ENCODE data around the gene FHIT.
"Not testable (repeated sequence)": the region's sequence is repeated elsewhere in the genome, so short reads cannot be mapped to it uniquely, and the experiment has no call there.

Gene FHIT

DNA sequence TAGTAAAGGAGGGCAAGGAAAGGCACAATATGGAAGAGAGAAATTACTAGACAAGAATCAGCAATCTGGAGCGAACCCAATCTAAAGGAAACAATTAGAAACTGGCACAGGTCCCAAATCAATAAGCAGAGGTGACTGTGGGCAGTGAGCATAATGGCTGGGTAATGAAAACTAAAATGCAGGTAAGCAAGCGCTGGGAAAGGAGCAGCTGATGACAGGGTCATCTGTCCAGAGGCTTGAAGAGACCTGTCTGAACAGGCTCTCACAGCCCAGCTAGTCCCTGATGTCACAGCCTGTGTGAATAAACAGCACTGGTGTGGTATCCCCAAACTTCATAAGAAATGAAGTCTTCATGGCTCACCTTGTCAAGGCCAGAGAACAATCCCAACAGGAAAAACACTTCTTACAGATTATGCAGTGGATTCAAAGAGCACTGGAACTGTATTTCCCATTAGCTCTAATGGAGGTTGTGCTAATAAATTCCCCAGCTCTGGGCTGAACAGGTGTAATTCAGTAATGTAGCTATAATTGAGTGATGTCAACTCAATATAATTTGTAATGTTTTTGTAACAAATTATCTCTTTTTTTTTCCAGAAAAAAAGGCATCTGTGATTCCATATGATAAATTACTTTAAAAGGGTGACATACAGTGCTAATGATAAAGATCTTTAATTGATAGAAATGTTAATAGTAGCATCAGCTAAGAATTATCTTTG, 197.3 kb downstream of the FHIT start:
- no peak for DNase-seq
- TF ChIP-seq, protein P1, sequence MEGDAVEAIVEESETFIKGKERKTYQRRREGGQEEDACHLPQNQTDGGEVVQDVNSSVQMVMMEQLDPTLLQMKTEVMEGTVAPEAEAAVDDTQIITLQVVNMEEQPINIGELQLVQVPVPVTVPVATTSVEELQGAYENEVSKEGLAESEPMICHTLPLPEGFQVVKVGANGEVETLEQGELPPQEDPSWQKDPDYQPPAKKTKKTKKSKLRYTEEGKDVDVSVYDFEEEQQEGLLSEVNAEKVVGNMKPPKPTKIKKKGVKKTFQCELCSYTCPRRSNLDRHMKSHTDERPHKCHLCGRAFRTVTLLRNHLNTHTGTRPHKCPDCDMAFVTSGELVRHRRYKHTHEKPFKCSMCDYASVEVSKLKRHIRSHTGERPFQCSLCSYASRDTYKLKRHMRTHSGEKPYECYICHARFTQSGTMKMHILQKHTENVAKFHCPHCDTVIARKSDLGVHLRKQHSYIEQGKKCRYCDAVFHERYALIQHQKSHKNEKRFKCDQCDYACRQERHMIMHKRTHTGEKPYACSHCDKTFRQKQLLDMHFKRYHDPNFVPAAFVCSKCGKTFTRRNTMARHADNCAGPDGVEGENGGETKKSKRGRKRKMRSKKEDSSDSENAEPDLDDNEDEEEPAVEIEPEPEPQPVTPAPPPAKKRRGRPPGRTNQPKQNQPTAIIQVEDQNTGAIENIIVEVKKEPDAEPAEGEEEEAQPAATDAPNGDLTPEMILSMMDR (IDR thresholded peaks at IDR 0.05; ENCODE audit: low read depth, low read length): no peak
- no peaks in the 10 kb centered on the region for H3K36me3 ChIP-seq

DNA sequence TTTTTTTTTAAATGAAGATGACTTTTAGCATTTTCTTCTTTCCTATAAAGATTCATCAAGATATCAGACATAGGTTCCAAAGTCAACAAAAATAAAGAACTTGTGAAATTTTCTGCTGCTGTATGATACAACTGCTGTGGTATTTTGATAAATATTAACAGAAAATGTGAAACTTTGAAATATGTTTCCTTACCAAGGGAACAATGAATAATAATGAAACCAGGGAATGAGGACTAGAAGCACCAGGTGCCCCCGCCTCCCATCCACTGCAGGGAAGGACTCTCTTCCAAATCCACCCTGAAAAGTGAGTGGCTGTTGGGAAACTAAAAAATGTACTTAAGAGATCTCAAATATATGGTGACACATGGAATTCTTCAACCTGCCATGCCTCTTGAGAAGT, 198.4 kb downstream of the FHIT start:
- Histone ChIP-seq H3K4me1 (no peaks in the 10 kb centered on the region), H3K27me3 (no peaks in the 10 kb centered on the region), H3K9me3 (no peaks in the 10 kb centered on the region), H3K4me3 (ENCODE audit: low read depth, low read length) (no peak overlapping the region), H3K36me3 (no peaks in the 10 kb centered on the region)
- TF ChIP-seq, protein P1 (IDR thresholded peaks at IDR 0.05; ENCODE audit: low read depth, low read length): no peak
- no peak for DNase-seq

More for the DNA sequence above, 197.3 kb downstream of the FHIT start:
- Histone ChIP-seq H3K9me3 (no peaks in the 10 kb centered on the region), H3K27me3 (no peaks in the 10 kb centered on the region), H3K4me1 (no peaks in the 10 kb centered on the region), H3K4me3 (ENCODE audit: low read depth, low read length) (no peak overlapping the region)

DNA sequence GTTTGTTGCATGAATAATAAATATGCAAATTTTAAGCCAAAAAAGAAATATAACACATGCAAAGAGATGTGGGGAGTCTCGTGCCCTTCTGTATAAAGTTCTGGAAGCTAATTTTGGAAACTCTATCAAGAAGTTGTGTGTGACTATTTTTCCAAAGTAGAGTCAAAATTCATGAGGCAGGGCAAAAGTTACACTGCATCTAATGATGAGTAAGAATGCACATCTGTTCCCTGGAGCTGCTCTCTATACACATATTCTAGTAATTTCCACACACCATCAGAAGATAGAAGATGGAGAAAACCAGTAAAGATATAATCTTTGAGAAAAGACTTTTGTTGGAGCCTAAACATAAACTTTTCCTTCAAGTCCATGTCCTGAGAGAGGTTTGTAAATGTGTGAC, 199.6 kb downstream of the FHIT start:
- no peak for DNase-seq
- TF ChIP-seq, protein P1 (IDR thresholded peaks at IDR 0.05; ENCODE audit: low read depth, low read length): no peak

DNA sequence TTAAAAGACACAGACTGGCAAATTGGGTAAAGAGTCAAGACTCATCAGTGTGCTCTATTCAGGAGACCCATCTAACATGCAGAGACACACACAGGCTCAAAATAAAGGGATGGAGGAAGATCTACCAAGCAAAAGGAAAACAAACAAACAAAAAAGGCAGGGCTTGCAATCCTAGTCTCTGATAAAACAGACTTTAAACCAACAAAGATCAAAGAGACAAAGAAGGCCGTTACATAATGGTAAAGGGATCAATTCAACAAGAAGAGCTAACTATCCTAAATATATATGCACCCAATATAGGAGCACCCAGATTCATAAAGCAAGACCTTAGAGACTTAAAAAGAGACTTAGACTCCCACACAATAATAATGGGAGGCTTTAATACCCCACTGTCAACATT, 206.1 kb downstream of the FHIT start:
- H3K4me3 ChIP-seq (ENCODE audit: low read depth, low read length); DNase-seq; H3K36me3 ChIP-seq; H3K27me3 ChIP-seq; H3K9me3 ChIP-seq; H3K4me1 ChIP-seq: not testable (repeated sequence)

More for the DNA sequence above, 199.6 kb downstream of the FHIT start:
- no peaks in the 10 kb centered on the region for H3K9me3 ChIP-seq
- no peak overlapping the region for H3K4me3 ChIP-seq (ENCODE audit: low read depth, low read length)
- H3K27me3 ChIP-seq: no peaks in the 10 kb centered on the region
- no peaks in the 10 kb centered on the region for H3K36me3 ChIP-seq
- no peaks in the 10 kb centered on the region for H3K4me1 ChIP-seq

DNA sequence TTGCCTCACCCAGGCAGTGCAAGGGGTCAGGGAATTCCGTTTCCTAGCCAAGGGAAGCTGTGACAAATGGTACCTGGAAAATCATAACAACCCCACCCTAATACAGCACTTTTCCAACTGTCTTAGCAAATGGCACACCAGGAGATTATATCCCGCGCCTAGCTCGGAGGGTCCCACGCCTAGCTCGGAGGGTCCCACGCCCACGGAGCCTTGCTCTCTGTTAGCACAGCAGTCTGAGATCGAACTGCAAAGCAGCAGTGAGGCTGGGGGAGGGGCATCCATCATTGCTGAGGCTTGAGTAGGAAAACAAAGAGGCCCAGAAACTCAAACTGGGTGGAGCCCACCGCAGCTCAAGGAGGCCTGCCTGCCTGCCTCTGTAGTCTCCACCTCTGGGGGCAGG, 208.1 kb downstream of the FHIT start:
- Histone ChIP-seq H3K4me3 (ENCODE audit: low read depth, low read length) (no peak overlapping the region), H3K4me1 (no peaks in the 10 kb centered on the region), H3K27me3 (no peaks in the 10 kb centered on the region), H3K36me3 (no peaks in the 10 kb centered on the region), H3K9me3 (no peaks in the 10 kb centered on the region)
- DNase-seq: no peak
- TF ChIP-seq, protein P1 (IDR thresholded peaks at IDR 0.05; ENCODE audit: low read depth, low read length): no peak

DNA sequence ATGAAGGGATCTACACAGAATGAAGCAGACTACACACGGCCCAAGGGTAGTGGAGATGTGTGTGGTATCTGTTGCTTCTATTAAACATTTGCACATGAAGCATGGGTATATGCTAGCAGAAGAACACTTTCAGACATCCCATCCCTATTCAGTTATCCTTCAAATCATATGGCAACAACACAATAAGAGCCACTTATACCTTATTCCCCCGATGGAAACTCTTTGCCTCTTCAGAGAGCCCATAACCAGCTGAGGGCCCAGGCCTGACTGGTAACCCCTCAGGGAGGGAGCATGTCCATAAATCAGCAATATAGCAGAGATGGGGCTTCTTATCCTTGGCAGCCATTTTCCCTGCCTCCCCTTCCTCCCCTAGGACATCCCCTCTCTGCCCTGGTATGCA, 210.6 kb downstream of the FHIT start:
- H3K27me3 ChIP-seq: no peaks in the 10 kb centered on the region
- TF ChIP-seq, protein P1 (IDR thresholded peaks at IDR 0.05; ENCODE audit: low read depth, low read length): no peak
- no peak for DNase-seq
- no peaks in the 10 kb centered on the region for H3K36me3 ChIP-seq
- no peaks in the 10 kb centered on the region for H3K4me1 ChIP-seq
- no peak overlapping the region for H3K4me3 ChIP-seq (ENCODE audit: low read depth, low read length)
- H3K9me3 ChIP-seq: no peaks in the 10 kb centered on the region
